ENCODE measurements around the gene COLQ.

- TF ChIP-seq, protein P1, sequence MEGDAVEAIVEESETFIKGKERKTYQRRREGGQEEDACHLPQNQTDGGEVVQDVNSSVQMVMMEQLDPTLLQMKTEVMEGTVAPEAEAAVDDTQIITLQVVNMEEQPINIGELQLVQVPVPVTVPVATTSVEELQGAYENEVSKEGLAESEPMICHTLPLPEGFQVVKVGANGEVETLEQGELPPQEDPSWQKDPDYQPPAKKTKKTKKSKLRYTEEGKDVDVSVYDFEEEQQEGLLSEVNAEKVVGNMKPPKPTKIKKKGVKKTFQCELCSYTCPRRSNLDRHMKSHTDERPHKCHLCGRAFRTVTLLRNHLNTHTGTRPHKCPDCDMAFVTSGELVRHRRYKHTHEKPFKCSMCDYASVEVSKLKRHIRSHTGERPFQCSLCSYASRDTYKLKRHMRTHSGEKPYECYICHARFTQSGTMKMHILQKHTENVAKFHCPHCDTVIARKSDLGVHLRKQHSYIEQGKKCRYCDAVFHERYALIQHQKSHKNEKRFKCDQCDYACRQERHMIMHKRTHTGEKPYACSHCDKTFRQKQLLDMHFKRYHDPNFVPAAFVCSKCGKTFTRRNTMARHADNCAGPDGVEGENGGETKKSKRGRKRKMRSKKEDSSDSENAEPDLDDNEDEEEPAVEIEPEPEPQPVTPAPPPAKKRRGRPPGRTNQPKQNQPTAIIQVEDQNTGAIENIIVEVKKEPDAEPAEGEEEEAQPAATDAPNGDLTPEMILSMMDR (IDR thresholded peaks at IDR 0.05) = no peak
- TF ChIP-seq POLR2AphosphoS5 (IDR thresholded peaks at IDR 0.05) (peak in 1 of 2 donors; percentile 11), POLR2A (IDR thresholded peaks at IDR 0.05) (no peak)
Measured at GRCh38 chr3:15499536-15499935, 22.0 kb downstream of the COLQ start.
